Measurements from ENCODE around the gene UBXN4.
"Not testable (repeated sequence)": the region's sequence is repeated elsewhere in the genome, so short reads cannot be mapped to it uniquely, and the experiment has no call there.

UBXN4 gene, protein sequence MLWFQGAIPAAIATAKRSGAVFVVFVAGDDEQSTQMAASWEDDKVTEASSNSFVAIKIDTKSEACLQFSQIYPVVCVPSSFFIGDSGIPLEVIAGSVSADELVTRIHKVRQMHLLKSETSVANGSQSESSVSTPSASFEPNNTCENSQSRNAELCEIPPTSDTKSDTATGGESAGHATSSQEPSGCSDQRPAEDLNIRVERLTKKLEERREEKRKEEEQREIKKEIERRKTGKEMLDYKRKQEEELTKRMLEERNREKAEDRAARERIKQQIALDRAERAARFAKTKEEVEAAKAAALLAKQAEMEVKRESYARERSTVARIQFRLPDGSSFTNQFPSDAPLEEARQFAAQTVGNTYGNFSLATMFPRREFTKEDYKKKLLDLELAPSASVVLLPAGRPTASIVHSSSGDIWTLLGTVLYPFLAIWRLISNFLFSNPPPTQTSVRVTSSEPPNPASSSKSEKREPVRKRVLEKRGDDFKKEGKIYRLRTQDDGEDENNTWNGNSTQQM

DNA sequence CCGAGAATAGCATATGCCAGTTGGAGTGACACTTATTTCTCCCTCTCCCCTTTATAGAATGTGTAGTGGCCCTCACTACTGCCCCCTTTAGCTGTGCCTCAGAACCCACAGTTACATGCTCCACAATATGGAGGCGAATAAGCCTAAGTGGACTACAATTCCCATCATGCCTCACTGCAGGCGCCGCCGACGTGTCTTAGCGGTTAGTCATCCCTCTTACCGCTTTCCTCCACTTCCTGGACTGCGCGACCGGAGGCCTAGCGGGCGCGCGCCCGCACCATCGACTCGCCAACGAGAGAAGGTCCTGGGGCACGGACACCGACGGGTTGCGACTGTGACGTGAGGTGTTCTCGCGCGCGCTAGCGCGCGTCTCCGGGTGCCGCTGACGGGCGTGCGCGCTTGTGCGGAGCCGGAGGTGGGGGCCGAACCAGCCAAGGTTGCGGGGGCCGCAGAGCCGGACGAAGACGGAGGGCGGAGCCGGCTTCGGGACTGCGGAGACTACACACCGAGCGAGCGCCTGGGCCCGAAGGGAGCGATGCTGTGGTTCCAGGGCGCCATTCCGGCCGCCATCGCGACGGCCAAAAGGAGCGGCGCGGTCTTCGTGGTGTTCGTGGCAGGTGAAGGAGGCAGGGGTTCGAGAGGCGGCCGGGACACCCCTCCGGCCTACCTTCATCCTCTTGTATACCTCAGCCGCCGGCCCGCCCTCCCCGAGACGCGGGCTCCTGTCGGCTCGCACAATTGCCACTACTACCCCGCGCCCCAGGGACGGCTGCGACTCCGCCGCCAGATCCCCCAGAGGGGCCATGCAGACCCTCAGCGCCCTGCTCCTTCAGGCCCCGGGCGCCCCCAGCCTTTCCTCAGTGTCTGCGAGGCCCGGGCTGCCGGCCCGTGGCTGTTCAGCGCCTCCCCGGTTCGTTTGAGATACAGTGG is at the start of gene UBXN4:
UBXN4 (plus strand) TSS at position 461 of the 930 bp plus-strand sequence; CDS start at position 536, 75 bp downstream.
- DNase-seq: peak; percentile 77 to 88 (median 84)

- no peak for DNase-seq
Observed at GRCh38 chr2:135694711-135695110, 46.9 kb upstream of the UBXN4 start.

GRCh38 chr2:135698838-135699237 is 42.8 kb upstream of the UBXN4 start:
- no peak for DNase-seq

DNA sequence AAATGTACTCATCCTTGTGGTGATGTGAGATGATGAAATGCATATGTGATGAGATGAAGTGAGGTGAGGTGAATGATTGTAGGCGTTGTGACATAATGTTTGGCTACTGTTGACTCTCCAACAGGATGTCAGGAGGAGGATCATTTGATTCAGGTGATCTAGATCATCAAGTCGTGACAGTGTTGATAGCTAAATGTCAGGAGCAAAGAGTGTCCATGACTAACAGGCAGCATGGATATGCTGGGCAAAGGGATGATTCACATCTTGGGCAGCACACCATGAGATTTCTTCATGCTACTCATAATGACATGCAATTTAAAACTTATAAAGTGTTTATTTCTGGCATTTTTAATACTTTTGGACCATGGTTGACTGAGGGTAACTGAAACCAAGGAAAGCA is 40.2 kb upstream of the UBXN4 start:
- no peak for DNase-seq

GRCh38 chr2:135703300-135703699 is 38.4 kb upstream of the UBXN4 start:
- DNase-seq: no peak

DNA sequence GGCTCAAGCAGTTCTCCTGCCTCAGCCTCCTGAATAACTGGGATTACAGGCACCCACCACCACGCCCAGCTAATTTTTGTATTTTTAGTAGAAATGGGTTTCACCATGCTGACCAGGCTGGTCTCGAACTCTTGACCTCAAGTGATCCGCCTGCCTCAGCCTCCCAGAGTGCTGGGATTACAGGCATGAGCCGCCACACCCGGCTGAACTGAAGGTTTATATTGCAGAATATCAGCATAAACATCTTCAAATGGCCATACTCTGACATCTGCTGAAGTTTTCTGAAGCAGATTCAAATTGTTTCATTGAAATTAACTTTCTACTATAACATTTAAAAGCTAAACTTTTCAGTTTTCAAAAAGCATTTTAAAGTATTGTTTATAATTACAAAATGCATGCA is 37.6 kb upstream of the UBXN4 start:
- not testable (repeated sequence) for DNase-seq

DNA sequence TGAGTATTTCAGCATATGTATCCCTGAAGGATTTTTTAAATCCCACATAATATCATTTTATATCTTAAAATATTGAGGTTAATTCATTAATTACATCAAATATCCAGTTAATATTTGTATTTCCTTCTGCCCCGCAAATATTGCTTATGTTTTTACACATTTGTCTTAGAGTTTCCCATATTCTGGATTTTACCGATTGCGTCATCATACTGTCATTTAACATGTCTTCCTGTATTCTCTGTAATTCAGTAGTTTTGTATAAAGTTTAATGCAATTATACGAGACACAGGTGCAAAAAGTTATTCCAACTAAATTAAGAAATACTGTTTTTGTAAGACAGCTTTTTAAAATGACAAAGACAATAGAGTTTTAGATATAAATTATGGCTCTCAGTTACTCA is 33.5 kb upstream of the UBXN4 start:
- no peak for DNase-seq

DNA sequence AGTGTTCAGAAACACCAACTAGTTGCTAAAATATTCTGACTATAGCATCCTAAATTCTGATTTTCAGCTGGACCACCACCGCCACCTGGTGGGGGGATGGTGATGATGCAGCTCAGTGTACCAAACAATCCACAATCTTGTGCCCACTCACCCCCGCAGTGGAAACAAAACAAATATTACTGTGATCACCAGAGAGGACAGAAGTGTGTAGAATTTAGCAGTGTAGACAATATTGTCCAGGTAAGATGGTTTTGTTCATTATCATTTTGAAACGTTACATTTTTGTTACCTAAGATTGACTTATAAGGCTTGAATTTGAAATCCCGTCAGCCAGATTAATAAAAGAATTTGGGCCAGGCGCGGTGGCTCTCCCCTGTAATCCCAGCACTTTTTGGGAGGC is 31.7 kb upstream of the UBXN4 start:
- peak; percentile 10 to 71 (median 43) for DNase-seq

GRCh38 chr2:135715086-135715485 is 26.6 kb upstream of the UBXN4 start:
- DNase-seq: not testable (repeated sequence)

DNA sequence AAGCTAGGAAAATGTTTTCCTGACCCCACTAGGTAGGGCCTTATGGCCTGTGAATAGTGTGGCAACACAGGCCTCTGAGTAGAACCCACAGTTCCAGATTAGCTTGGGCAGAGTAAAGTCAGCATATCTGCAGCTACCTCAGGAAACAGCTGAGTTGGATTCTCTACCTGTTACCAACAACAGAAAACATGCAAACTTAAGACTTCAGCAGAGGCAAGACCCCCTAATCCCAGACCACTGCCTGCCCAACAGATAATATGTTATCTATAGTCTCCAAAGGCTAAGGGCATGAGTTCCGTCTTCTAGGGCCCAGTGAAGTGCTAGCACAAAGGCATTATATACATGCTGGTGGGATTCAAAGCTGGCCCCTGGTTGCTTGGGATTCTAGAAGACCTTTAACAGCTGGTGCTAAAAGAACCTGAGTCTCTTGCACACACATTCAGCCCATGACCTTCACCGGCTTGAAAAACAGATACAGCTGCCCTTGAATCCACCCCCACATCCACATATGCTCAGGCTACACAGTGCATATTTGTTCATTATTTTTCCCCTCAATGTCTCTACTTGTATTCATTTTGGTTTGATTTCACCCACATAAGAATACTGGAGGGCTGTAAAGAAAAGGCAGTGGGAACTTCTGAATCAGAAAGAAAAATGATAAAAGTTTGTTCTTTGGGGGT is 13.5 kb upstream of the UBXN4 start:
- no peak for DNase-seq

DNA sequence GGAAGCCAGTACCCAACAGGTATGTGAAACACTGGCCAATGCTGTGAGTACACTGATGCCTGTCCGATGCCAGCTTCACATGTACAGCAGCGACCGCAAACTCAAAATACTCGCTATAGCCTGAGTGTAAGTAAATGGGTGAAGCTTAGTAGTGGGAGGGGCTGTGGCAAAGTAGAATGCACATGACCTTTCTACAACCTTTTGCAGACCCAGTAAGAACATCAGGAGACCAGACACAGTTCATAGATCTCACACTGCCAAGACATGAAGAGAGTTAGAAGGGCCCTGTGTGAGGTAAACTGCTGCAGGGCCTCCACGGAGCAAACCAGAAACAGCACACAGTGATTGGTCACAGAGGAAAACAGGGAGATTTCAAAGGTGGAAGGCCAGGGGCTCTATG is 9.1 kb upstream of the UBXN4 start:
- DNase-seq: no peak

GRCh38 chr2:135733045-135733444 is 8.6 kb upstream of the UBXN4 start:
- DNase-seq: no peak

- DNase-seq: no peak
Observed at GRCh38 chr2:135736546-135736945, 5.1 kb upstream of the UBXN4 start.

DNA sequence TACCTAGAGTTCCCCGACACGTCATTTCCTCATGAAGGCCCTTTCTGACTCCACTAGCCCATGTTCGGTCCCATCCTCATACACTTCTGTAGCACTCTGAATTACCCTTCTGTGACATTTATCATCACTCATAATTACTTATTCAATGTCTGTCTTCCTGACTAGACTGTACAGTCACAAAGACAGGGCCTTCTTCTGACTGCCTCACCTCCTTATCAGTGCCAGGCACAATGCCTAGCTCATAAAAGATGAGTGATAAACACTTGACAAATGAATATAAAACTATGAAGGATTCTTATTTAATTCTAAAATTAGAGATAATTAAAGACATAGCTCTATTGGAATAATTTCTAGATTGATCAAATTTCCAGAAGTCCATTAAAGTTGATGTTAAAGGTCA is 1.4 kb upstream of the UBXN4 start:
- no peak for DNase-seq

GRCh38 chr2:135741043-135741394 is 636 bp upstream of the UBXN4 start:
- DNase-seq: no peak

DNA sequence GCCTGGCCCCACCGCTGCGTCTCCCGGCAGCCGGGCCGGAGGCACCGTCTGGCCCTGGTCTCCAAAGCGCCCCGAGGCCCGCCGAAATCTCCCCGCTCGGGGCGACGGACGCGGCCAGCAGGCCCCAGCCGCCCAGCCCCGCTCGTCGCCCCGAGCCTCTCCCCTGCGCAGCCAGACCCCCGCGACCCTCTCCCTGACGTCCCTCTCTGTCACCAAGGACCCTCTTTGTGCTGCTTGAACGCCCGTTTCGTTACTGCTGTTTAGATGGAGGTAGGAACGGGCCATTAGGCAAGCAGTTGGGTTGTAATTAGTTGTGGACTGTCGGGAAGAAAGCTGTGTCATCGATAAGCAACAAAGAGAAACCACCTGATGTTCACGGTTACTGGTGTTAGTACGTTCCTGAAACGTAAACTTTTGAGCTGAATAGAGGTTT is 686 bp downstream of the UBXN4 start:
- peak in 2 of 4 experiments; percentile 21 to 33 for DNase-seq

- DNase-seq: no peak
Observed at GRCh38 chr2:135743860-135744259, 2.2 kb downstream of the UBXN4 start.

- DNase-seq: no peak
Observed at GRCh38 chr2:135744760-135745314, 3.2 kb downstream of the UBXN4 start.

DNA sequence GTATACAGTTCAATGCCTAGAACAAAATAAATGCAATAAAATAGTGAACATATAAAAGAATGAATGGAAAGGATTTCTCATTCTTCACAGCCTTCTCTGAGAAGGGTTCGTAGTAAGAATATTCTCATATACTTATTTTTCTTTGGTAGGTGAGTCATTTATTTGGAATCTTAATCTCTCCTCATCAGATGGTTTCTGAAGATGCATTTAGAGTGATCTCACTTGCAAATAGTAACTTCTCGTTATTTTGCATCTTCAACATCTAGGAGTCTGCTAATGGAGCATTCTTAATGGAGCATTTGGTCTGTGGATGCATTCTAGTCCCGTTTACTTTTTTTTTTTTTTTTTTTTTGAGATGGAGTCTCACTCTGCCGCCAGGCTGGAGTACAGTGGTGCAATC is 3.9 kb downstream of the UBXN4 start:
- DNase-seq: no peak

- DNase-seq: no peak
Observed at GRCh38 chr2:135755573-135755972, 13.9 kb downstream of the UBXN4 start.

GRCh38 chr2:135756692-135757091 is 15.0 kb downstream of the UBXN4 start:
- DNase-seq: no peak

GRCh38 chr2:135762022-135762421 is 20.4 kb downstream of the UBXN4 start:
- DNase-seq: no peak

GRCh38 chr2:135762530-135762929 is 20.9 kb downstream of the UBXN4 start:
- DNase-seq: no peak

Measured in activated naive CD4-positive, alpha-beta T cell (primary cell).